ENCODE results near the gene ATXN3L.

DNA sequence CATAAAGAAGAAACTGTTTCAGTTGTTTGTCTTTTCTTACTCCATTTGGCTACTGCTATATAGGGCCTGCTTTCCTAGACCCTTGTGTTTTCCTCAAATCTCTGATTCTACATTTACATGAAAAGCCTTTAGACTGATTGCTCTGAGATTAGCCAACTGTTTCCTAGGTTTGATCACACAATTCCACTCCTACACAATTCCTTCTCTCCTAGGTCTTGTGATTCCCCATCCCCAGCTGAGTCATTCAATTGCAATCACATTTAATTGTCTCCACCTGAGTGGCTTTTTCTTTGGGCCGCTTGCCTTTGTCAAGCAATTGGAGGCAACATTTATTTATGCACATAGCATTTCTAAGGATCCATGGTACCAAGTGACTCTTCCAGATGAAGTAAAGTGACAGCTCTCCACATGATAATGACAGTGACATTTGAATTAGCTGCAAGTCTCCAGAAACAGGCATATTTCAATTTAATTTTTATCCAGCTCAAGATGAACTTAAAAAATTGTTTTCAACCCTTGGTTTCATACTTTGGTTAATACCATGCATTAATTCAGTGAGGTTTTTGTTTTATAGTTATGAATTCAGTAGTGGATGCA, 35.8 kb downstream of the ATXN3L start:
- TF ChIP-seq, protein P1, sequence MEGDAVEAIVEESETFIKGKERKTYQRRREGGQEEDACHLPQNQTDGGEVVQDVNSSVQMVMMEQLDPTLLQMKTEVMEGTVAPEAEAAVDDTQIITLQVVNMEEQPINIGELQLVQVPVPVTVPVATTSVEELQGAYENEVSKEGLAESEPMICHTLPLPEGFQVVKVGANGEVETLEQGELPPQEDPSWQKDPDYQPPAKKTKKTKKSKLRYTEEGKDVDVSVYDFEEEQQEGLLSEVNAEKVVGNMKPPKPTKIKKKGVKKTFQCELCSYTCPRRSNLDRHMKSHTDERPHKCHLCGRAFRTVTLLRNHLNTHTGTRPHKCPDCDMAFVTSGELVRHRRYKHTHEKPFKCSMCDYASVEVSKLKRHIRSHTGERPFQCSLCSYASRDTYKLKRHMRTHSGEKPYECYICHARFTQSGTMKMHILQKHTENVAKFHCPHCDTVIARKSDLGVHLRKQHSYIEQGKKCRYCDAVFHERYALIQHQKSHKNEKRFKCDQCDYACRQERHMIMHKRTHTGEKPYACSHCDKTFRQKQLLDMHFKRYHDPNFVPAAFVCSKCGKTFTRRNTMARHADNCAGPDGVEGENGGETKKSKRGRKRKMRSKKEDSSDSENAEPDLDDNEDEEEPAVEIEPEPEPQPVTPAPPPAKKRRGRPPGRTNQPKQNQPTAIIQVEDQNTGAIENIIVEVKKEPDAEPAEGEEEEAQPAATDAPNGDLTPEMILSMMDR (IDR thresholded peaks at IDR 0.05), result no peak
- TF ChIP-seq POLR2A (IDR thresholded peaks at IDR 0.05), result no peak

Data from heart left ventricle (tissue), 13 donors.